Measurements from ENCODE around the gene TBX21. TPM values are rescaled to one million over a fixed set of nuclear protein-coding genes. Genes with fewer than 3 reads are reported as not detected.

Gene TBX21
- polyA plus RNA-seq, 1 donor from 2014 or later = not detected

GRCh38 chr17:47717979-47718621, 14.9 kb upstream of the TBX21 start:
- no peak overlapping the region for H3K4me2 ChIP-seq (ENCODE audit: low read length)
- no peaks in the 10 kb centered on the region for H3F3A ChIP-seq (ENCODE audit: insufficient read depth, low read length, poor library complexity, severe bottlenecking)
- no peaks in the 10 kb centered on the region for H3K9me3 ChIP-seq (ENCODE audit: low read length)
- H3K27ac ChIP-seq (ENCODE audit: low read length) = no peak overlapping the region
- TF ChIP-seq RAD21 (conservative IDR thresholded peaks at IDR 0.05) = no peak
- no peak for TF ChIP-seq TAF1 (IDR thresholded peaks at IDR 0.05; ENCODE audit: low read depth)
- no peak for TF ChIP-seq EP300 (conservative IDR thresholded peaks at IDR 0.05; ENCODE audit: poor library complexity, severe bottlenecking)
- TF ChIP-seq REST (IDR thresholded peaks at IDR 0.05; ENCODE audit: borderline replicate concordance) = no peak
- TF ChIP-seq EZH2 (IDR thresholded peaks at IDR 0.05; ENCODE audit: borderline replicate concordance, insufficient read depth, low read length, poor library complexity, severe bottlenecking) = no peak
- no peak for TF ChIP-seq POLR2AphosphoS5 (IDR thresholded peaks at IDR 0.05)
- TF ChIP-seq MXI1 (conservative IDR thresholded peaks at IDR 0.05; ENCODE audit: poor library complexity, severe bottlenecking) = no peak
- TF ChIP-seq SMC3 (conservative IDR thresholded peaks at IDR 0.05; ENCODE audit: poor library complexity) = no peak
- TF ChIP-seq CTCF (IDR thresholded peaks at IDR 0.05; ENCODE audit: poor library complexity, severe bottlenecking) = no peak
- H2AFZ ChIP-seq (ENCODE audit: low read depth, low read length) = no peak overlapping the region
- no peaks in the 10 kb centered on the region for H3K36me3 ChIP-seq (ENCODE audit: insufficient read depth, low read length)
- H3K4me3 ChIP-seq (ENCODE audit: low read length) = no peak overlapping the region
- H3K79me2 ChIP-seq (replicated peaks; ENCODE audit: insufficient read depth, low read length) = no peaks in the 10 kb centered on the region
- H3K9ac ChIP-seq (ENCODE audit: low read length) = no peak overlapping the region
- no peaks in the 10 kb centered on the region for H3K9me2 ChIP-seq (ENCODE audit: insufficient read depth, low read length)
- H4K20me1 ChIP-seq (ENCODE audit: insufficient read depth) = no peaks in the 10 kb centered on the region
- H3K27me3 ChIP-seq (ENCODE audit: insufficient read depth, low read depth, low read length) = peaks cover 11% of the 10 kb centered on the region

GRCh38 chr17:47718634-47719405, 14.2 kb upstream of the TBX21 start:
- H2AFZ ChIP-seq (ENCODE audit: low read depth, low read length) = no peak overlapping the region
- no peaks in the 10 kb centered on the region for H4K20me1 ChIP-seq (ENCODE audit: insufficient read depth)
- no peaks in the 10 kb centered on the region for H3K79me2 ChIP-seq (replicated peaks; ENCODE audit: insufficient read depth, low read length)
- no peak overlapping the region for H3K27ac ChIP-seq (ENCODE audit: low read length)
- no peak overlapping the region for H3K9ac ChIP-seq (ENCODE audit: low read length)
- no peaks in the 10 kb centered on the region for H3F3A ChIP-seq (ENCODE audit: insufficient read depth, low read length, poor library complexity, severe bottlenecking)
- no peak overlapping the region for H3K4me3 ChIP-seq (ENCODE audit: low read length)
- no peaks in the 10 kb centered on the region for H3K36me3 ChIP-seq (ENCODE audit: insufficient read depth, low read length)
- no peak for TF ChIP-seq POLR2AphosphoS5 (IDR thresholded peaks at IDR 0.05)
- TF ChIP-seq EP300 (conservative IDR thresholded peaks at IDR 0.05; ENCODE audit: poor library complexity, severe bottlenecking) = no peak
- no peak for TF ChIP-seq CTCF (IDR thresholded peaks at IDR 0.05; ENCODE audit: poor library complexity, severe bottlenecking)
- no peak for TF ChIP-seq REST (IDR thresholded peaks at IDR 0.05; ENCODE audit: borderline replicate concordance)
- TF ChIP-seq EZH2 (IDR thresholded peaks at IDR 0.05; ENCODE audit: borderline replicate concordance, insufficient read depth, low read length, poor library complexity, severe bottlenecking) = no peak
- no peaks in the 10 kb centered on the region for H3K9me2 ChIP-seq (ENCODE audit: insufficient read depth, low read length)
- H3K27me3 ChIP-seq (ENCODE audit: insufficient read depth, low read depth, low read length) = peaks cover 11% of the 10 kb centered on the region
- no peak overlapping the region for H3K4me2 ChIP-seq (ENCODE audit: low read length)
- no peaks in the 10 kb centered on the region for H3K9me3 ChIP-seq (ENCODE audit: low read length)
